PC-3 (cell line): ENCODE data around the gene UCHL5. TPM values are rescaled to one million over a fixed set of nuclear protein-coding genes. Genes with fewer than 3 reads are reported as not detected.

ENCODE experiments used
- ATAC-seq: fragments of 200-7000 bp; cut with Tn5 transposase; 2 replicates; pipeline ENCODE4 v1.9.1; 2020; ENCODE audit warnings: mild to moderate bottlenecking, moderate library complexity
- BruUV-seq: library from RNA; stranded (reverse); fragments of 400-500 nt; replicated peaks from 2 replicates; lab custom pipeline; 2021; lab: Mats Ljungman, UMichigan
- CTCF ChIA-PET: fragments of 300-600 bp; sonication (Branson Sonifier 250); formaldehyde crosslinking; loops from one replicate; lab custom pipeline; 2022; ENCODE audit warnings: antibody characterized with exemption; lab: Charles Lee
- POLR2A ChIA-PET: fragments of 300-600 bp; sonication (Branson Sonifier 250); formaldehyde crosslinking; loops from one replicate; lab custom pipeline; 2022; ENCODE audit warnings: antibody characterized with exemption; ENCODE audit not compliant: unreplicated experiment; lab: Charles Lee
- DNase-seq: peaks from one replicate; pipeline ENCODE4 v3.0.0-alpha.2; 2015
- H2AFZ ChIP-seq: fragments of 300-600 bp; sonication (generic); 2 replicates; pipeline ENCODE4 v1.6.0; 2016; ENCODE audit warnings: antibody characterized with exemption, low read length
- H3F3A ChIP-seq: fragments of 300-600 bp; sonication (generic); one replicate; pipeline ENCODE4 v1.6.0; 2017; ENCODE audit warnings: antibody characterized with exemption, low read length, control low read depth, mild to moderate bottlenecking; ENCODE audit not compliant: unreplicated experiment
- H3K27ac ChIP-seq: fragments of 300-600 bp; sonication (generic); 2 replicates; pipeline ENCODE4 v1.5.1; 2016; ENCODE audit warnings: mild to moderate bottlenecking, low read length
- H3K27me3 ChIP-seq: fragments of 300-600 bp; sonication (generic); 2 replicates; pipeline ENCODE4 v1.6.1; 2016; ENCODE audit warnings: low read length, mixed read lengths
- H3K36me3 ChIP-seq: fragments of 300-600 bp; sonication (generic); 2 replicates; pipeline ENCODE4 v1.6.1; 2016; ENCODE audit warnings: low read depth, mixed run types, low read length, mixed read lengths
- H3K4me1 ChIP-seq: fragments of 300-600 bp; sonication (generic); 2 replicates; pipeline ENCODE4 v1.5.1; 2016; ENCODE audit warnings: low read length; ENCODE audit not compliant: insufficient read depth
- H3K4me2 ChIP-seq: fragments of 300-600 bp; sonication (generic); 2 replicates; pipeline ENCODE4 v1.6.0; 2016; ENCODE audit warnings: low read length
- H3K4me3 ChIP-seq: fragments of 300-600 bp; sonication (generic); 2 replicates; pipeline ENCODE4 v1.5.1; 2016; ENCODE audit warnings: mild to moderate bottlenecking, low read length, mixed read lengths
- H3K79me2 ChIP-seq: fragments of 300-600 bp; sonication (generic); 2 replicates; pipeline ENCODE4 v1.6.1; 2017; ENCODE audit warnings: low read length, mixed read lengths
- H3K9ac ChIP-seq: fragments of 300-600 bp; sonication (generic); 2 replicates; pipeline ENCODE4 v1.6.0; 2016; ENCODE audit warnings: mild to moderate bottlenecking, low read length
- H3K9me2 ChIP-seq: fragments of 300-600 bp; sonication (generic); replicated peaks from 2 replicates; pipeline ENCODE4 v1.6.1; 2016; ENCODE audit warnings: mixed run types, low read length, mixed read lengths
- H3K9me3 ChIP-seq: fragments of 300-600 bp; sonication (generic); 2 replicates; pipeline ENCODE4 v1.6.1; 2016; ENCODE audit warnings: low read length, mixed read lengths
- H4K20me1 ChIP-seq: fragments of 300-600 bp; sonication (generic); 2 replicates; pipeline ENCODE4 v1.6.1; 2016; ENCODE audit warnings: low read length, mixed read lengths
- EZH2 ChIP-seq: fragments of 300-600 bp; sonication (generic); IDR thresholded peaks from one replicate; pipeline ENCODE4 v1.6.1; 2017; ENCODE audit warnings: antibody characterized with exemption, mild to moderate bottlenecking, low read length; ENCODE audit not compliant: unreplicated experiment
- EZH2phosphoT487 ChIP-seq: fragments of 300-600 bp; sonication (generic); IDR thresholded peaks from 2 replicates; pipeline ENCODE4 v1.6.1; 2018; ENCODE audit warnings: mild to moderate bottlenecking, antibody characterized with exemption, low read length, borderline replicate concordance
- intact Hi-C: fragments of 100-400 bp; cut with micrococcal nuclease; formaldehyde crosslinking; loops from 2 replicates; pipeline ENCODE4 v1.9.0; 2023
- total RNA-seq: library from RNA; depleted of rRNA; stranded (reverse); fragments of >200 nt; gene quantifications from 2 replicates; pipeline ENCODE4 v1.2.3, GENCODE V29; 2014
- TF ChIP-seq, protein P1 (sequence below): fragments of 300-600 bp; sonication (generic); conservative IDR thresholded peaks from 2 replicates; pipeline ENCODE4 v1.5.1; 2017; ENCODE audit warnings: antibody characterized with exemption, low read depth, mild to moderate bottlenecking, low read length

The UCHL5 gene
- total RNA-seq, 1 experiment from 2014 or later, result 31.3 TPM

DNA sequence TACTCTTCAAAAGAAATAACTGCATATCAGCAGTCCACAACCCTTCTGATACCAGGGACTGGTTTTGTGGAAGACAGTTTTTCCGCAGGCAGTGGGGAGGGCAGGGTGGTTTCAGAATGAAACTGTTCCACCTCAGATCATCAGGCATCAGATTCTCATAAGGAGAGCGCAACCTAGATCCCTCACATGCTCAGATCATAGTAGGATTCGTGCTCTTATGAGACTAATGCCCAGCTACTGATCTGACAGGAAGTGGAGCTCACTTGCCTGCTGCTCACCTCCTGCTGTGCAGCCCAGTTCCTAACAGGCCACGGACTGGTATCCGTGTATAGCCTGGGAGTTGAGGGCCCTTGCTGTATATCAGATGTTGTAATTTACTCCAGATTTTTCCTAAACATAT is 11.8 kb upstream of the UCHL5 start:
- no peak for ATAC-seq
- H4K20me1 ChIP-seq, result no peaks in the 10 kb centered on the region
- no peaks in the 10 kb centered on the region for H3K9me2 ChIP-seq
- peaks cover 3% of the 10 kb centered on the region; the same call in 1 of the 2 replicates for H3K36me3 ChIP-seq
- no peak overlapping the region for H2AFZ ChIP-seq
- BruUV-seq, result no TSS peak
- no peak overlapping the region for H3K4me2 ChIP-seq
- intact Hi-C loops, result no loop called here
- H3K4me1 ChIP-seq, result no peaks in the 10 kb centered on the region
- H3F3A ChIP-seq, result no peaks in the 10 kb centered on the region
- peaks cover 24% of the 10 kb centered on the region for H3K79me2 ChIP-seq
- no peaks in the 10 kb centered on the region for H3K27me3 ChIP-seq
- POLR2A ChIA-PET, result no interaction called here
- no peak overlapping the region for H3K4me3 ChIP-seq
- CTCF ChIA-PET, result no interaction called here
- TF ChIP-seq EZH2phosphoT487, result no peak
- TF ChIP-seq, protein P1, sequence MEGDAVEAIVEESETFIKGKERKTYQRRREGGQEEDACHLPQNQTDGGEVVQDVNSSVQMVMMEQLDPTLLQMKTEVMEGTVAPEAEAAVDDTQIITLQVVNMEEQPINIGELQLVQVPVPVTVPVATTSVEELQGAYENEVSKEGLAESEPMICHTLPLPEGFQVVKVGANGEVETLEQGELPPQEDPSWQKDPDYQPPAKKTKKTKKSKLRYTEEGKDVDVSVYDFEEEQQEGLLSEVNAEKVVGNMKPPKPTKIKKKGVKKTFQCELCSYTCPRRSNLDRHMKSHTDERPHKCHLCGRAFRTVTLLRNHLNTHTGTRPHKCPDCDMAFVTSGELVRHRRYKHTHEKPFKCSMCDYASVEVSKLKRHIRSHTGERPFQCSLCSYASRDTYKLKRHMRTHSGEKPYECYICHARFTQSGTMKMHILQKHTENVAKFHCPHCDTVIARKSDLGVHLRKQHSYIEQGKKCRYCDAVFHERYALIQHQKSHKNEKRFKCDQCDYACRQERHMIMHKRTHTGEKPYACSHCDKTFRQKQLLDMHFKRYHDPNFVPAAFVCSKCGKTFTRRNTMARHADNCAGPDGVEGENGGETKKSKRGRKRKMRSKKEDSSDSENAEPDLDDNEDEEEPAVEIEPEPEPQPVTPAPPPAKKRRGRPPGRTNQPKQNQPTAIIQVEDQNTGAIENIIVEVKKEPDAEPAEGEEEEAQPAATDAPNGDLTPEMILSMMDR, result no peak
- no peak for TF ChIP-seq EZH2
- no peak overlapping the region for H3K9ac ChIP-seq
- H3K9me3 ChIP-seq, result no peaks in the 10 kb centered on the region
- DNase-seq, result no peak
- H3K27ac ChIP-seq, result no peak overlapping the region

DNA sequence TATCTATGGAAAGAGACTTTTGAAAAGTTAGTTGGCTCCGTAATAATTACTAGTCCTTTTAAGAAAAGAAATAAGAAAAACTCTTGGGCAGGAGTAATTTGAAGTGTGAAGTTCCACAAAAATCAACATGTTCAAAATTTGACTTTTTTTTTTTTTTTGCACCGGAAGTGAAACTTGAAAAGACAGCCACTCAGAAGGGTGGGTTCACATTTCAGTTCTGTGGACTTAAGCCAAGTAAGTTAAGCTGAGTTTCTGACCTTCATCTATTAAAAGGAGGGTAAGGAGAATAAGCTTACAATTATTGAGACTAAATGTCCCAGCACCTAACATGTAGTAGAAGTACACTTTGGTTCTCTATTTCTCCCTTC is 11.2 kb upstream of the UCHL5 start:
- H3K4me1 ChIP-seq, result no peaks in the 10 kb centered on the region
- no peaks in the 10 kb centered on the region for H4K20me1 ChIP-seq
- H3K27ac ChIP-seq, result no peak overlapping the region
- no TSS peak for BruUV-seq
- POLR2A ChIA-PET, result no interaction called here
- CTCF ChIA-PET, result no interaction called here
- H3K9me3 ChIP-seq, result no peaks in the 10 kb centered on the region
- peaks cover 30% of the 10 kb centered on the region for H3K79me2 ChIP-seq
- no peak overlapping the region for H3K9ac ChIP-seq
- H3F3A ChIP-seq, result no peaks in the 10 kb centered on the region
- no peak overlapping the region for H3K4me2 ChIP-seq
- TF ChIP-seq EZH2 (no peak), EZH2phosphoT487 (no peak)
- TF ChIP-seq, protein P1, result no peak; the same call in 1 of the 2 replicates
- no peak overlapping the region for H2AFZ ChIP-seq
- no peaks in the 10 kb centered on the region for H3K27me3 ChIP-seq
- no peaks in the 10 kb centered on the region for H3K9me2 ChIP-seq
- ATAC-seq (no peak), DNase-seq (no peak)
- intact Hi-C loops, result no loop called here
- no peak overlapping the region for H3K4me3 ChIP-seq
- peaks cover 3% of the 10 kb centered on the region; the same call in 1 of the 2 replicates for H3K36me3 ChIP-seq

DNA sequence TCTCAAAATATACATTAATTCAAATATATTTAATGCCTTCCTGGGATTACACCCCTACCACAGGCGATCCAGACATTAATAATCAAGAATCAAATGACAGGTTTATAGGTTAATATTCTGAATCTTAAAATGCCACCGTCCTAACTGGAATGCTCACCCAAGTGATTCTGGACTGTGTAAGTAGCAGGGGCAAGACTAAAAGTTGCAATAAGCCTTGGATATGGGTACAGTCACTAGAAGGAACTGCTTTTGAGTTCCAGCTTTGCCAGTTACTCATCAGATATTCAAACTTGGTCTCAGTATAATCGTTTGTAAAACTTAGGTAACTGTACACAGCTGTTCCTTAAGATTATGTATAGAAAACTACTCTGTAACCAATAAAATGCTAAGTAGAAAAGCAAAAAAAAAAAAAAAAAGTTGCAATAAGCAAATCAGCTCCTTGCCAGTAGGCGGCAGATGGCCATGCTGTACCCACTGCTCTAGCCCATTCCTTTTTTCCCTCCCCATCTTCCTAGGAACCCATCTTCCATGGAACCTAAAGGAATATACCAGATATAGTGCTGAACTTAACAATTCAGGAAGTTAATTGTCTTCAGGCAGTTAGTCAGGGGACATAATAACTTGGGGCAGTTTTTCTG is 10.7 kb upstream of the UCHL5 start:
- H3K36me3 ChIP-seq, result peaks cover 3% of the 10 kb centered on the region; the same call in 1 of the 2 replicates
- H3K9me2 ChIP-seq, result no peaks in the 10 kb centered on the region
- DNase-seq (peak; percentile 15), ATAC-seq (no peak)
- H3F3A ChIP-seq, result no peaks in the 10 kb centered on the region
- no peak overlapping the region for H3K4me3 ChIP-seq
- no peaks in the 10 kb centered on the region for H3K27me3 ChIP-seq
- H4K20me1 ChIP-seq, result no peaks in the 10 kb centered on the region
- H3K9me3 ChIP-seq, result no peaks in the 10 kb centered on the region
- no TSS peak for BruUV-seq
- H3K27ac ChIP-seq, result no peak overlapping the region
- POLR2A ChIA-PET, result no interaction called here
- intact Hi-C loops, result no loop called here
- no peak for TF ChIP-seq EZH2phosphoT487
- TF ChIP-seq EZH2, result no peak
- TF ChIP-seq, protein P1, result peak; percentile 51
- no peak overlapping the region for H2AFZ ChIP-seq
- no peak overlapping the region for H3K9ac ChIP-seq
- no peaks in the 10 kb centered on the region for H3K4me1 ChIP-seq
- peaks cover 35% of the 10 kb centered on the region for H3K79me2 ChIP-seq
- no peak overlapping the region for H3K4me2 ChIP-seq
- CTCF ChIA-PET, result interaction anchor here (0.6 kb wide), 1 partner anchor 43 kb away, joined by 10 read pairs; no protein-coding TSS in a partner anchor
